CD4-positive, CD25-positive, alpha-beta regulatory T cell (primary cell): ENCODE measurements around the gene SLC5A3. TPM values are rescaled to one million over a fixed set of nuclear protein-coding genes. Genes with fewer than 3 reads are reported as not detected.
A peak's percentile ranks its signal among the peaks of the same experiment; 100 is the strongest.

Experiments
- ATAC-seq, 2 donors: fragments of 150-1000 bp; cut with Tn5 transposase; one replicate each; pipeline ENCODE4 v1.10.0; 2021; ENCODE audit warnings: low read depth in 2 of 2, moderate number of reproducible peaks in 2 of 2, moderate library complexity in 1 of 2
- DNase-seq, 3 donors: peaks; one replicate each; pipeline versions ENCODE4 v3.0.0 to v3.0.0-alpha.2; 2012 to 2022; ENCODE audit warnings: mixed read lengths in 1 of 3
- H3K27ac ChIP-seq: one replicate; pipeline ENCODE4 v1.7.0; 2013; ENCODE audit warnings: mild to moderate bottlenecking, low read length; ENCODE audit not compliant: insufficient read depth, poor library complexity, severe bottlenecking
- H3K27me3 ChIP-seq: one replicate; pipeline ENCODE4 v1.7.0; 2013; ENCODE audit warnings: low read length; ENCODE audit not compliant: control insufficient read depth, insufficient read depth
- H3K36me3 ChIP-seq: one replicate; pipeline ENCODE4 v1.7.0; 2013; ENCODE audit warnings: mild to moderate bottlenecking, low read length, moderate library complexity; ENCODE audit not compliant: control insufficient read depth, insufficient read depth
- H3K4me1 ChIP-seq: 2 replicates; pipeline ENCODE4 v1.7.0; 2013; ENCODE audit warnings: mild to moderate bottlenecking, low read length; ENCODE audit not compliant: insufficient read depth, control insufficient read depth, poor library complexity, severe bottlenecking
- H3K4me3 ChIP-seq: one replicate; pipeline ENCODE4 v1.7.0; 2013; ENCODE audit warnings: low read depth, mild to moderate bottlenecking, low read length, moderate library complexity
- H3K9me3 ChIP-seq, 2 experiments: 1 replicate in 1 of 2; 2 replicates in 1 of 2; pipeline ENCODE4 v1.7.0; 2013; ENCODE audit warnings: low read length in 2 of 2, mild to moderate bottlenecking in 1 of 2, moderate library complexity in 1 of 2; ENCODE audit not compliant: control insufficient read depth in 2 of 2
- H3K27ac Mint-ChIP-seq, 3 donors: one replicate each; pipeline ENCODE4 v1.8.0; 2020 to 2022; ENCODE audit warnings: mild to moderate bottlenecking in 3 of 3, mixed read lengths in 3 of 3, moderate library complexity in 2 of 3
- H3K27me3 Mint-ChIP-seq: one replicate; pipeline ENCODE4 v1.8.0; 2022; ENCODE audit warnings: mild to moderate bottlenecking, mixed read lengths
- H3K36me3 Mint-ChIP-seq: one replicate; pipeline ENCODE4 v1.8.0; 2020; ENCODE audit warnings: mixed read lengths
- H3K4me1 Mint-ChIP-seq, 4 donors: one replicate each; pipeline ENCODE4 v1.8.0; 2020 to 2022; ENCODE audit warnings: mixed read lengths in 4 of 4, mild to moderate bottlenecking in 1 of 4
- H3K4me3 Mint-ChIP-seq, 4 donors: one replicate each; pipeline ENCODE4 v1.8.0; 2020 to 2022; ENCODE audit warnings: mild to moderate bottlenecking in 4 of 4, mixed read lengths in 4 of 4, moderate library complexity in 3 of 4
- H3K9me3 Mint-ChIP-seq, 7 donors: one replicate each; pipeline ENCODE4 v1.8.0; 2020 to 2022; ENCODE audit warnings: mixed read lengths in 7 of 7, mild to moderate bottlenecking in 3 of 7, moderate library complexity in 2 of 7
- polyA plus RNA-seq, 4 donors: library from polyadenylated mRNA; unstranded; fragments of 300-500 nt; fragmentation: Illumina TruSeq; gene quantifications; one replicate each; pipeline ENCODE4 v1.2.3, GENCODE V29; 2021
- total RNA-seq: library from RNA; stranded (reverse); gene quantifications from one replicate; pipeline ENCODE4 v1.2.3, GENCODE V29; 2022

SLC5A3 gene
- total and polyA plus RNA-seq, 5 donors from 2014 or later: 1.0 to 13.7 (median 2.2) TPM

- DNase-seq (no peak), ATAC-seq (no peak)
- Histone ChIP-seq H3K9me3 (no peaks in the 10 kb centered on the region), H3K27me3 (no peaks in the 10 kb centered on the region), H3K36me3 (no peaks in the 10 kb centered on the region), H3K27ac (no peak overlapping the region), H3K4me1 (peaks cover 6% of the 10 kb centered on the region), H3K4me3 (no peak overlapping the region)
- Mint-ChIP-seq H3K27me3 (no peaks in the 10 kb centered on the region), H3K27ac (no peak overlapping the region), H3K36me3 (peaks cover 5% of the 10 kb centered on the region), H3K4me3 (no peak overlapping the region), H3K4me1 (peaks cover 4 to 24% (median 18%) of the 10 kb centered on the region in 4 donors), H3K9me3 (peaks cover 0 to 3% (median 0%) of the 10 kb centered on the region in 7 donors)
These were observed 38.9 kb upstream of the SLC5A3 start for GRCh38 chr21:34034369-34035014.

GRCh38 chr21:34035619-34036354 lies 37.6 kb upstream of the SLC5A3 start:
- Histone ChIP-seq H3K9me3 (no peaks in the 10 kb centered on the region), H3K4me3 (no peak overlapping the region), H3K27ac (no peak overlapping the region), H3K27me3 (no peaks in the 10 kb centered on the region), H3K4me1 (no peaks in the 10 kb centered on the region), H3K36me3 (no peaks in the 10 kb centered on the region)
- DNase-seq: no peak
- Mint-ChIP-seq H3K4me3 (no peak overlapping the region), H3K36me3 (peaks cover 5% of the 10 kb centered on the region), H3K4me1 (peaks cover 0 to 20% (median 13%) of the 10 kb centered on the region in 4 donors), H3K9me3 (peaks cover 0 to 3% (median 0%) of the 10 kb centered on the region in 7 donors), H3K27me3 (no peaks in the 10 kb centered on the region), H3K27ac (no peak overlapping the region)
- ATAC-seq: no peak

- Histone ChIP-seq H3K36me3 (no peaks in the 10 kb centered on the region), H3K27ac (no peak overlapping the region), H3K27me3 (no peaks in the 10 kb centered on the region), H3K4me3 (no peak overlapping the region), H3K9me3 (no peaks in the 10 kb centered on the region), H3K4me1 (no peaks in the 10 kb centered on the region)
- Mint-ChIP-seq H3K36me3 (peaks cover 5% of the 10 kb centered on the region), H3K27ac (no peak overlapping the region), H3K27me3 (no peaks in the 10 kb centered on the region), H3K4me3 (no peak overlapping the region), H3K4me1 (peaks cover 0 to 9% (median 5%) of the 10 kb centered on the region in 4 donors), H3K9me3 (peaks cover 0 to 3% (median 0%) of the 10 kb centered on the region in 7 donors)
- ATAC-seq (no peak), DNase-seq (no peak)
These were observed 36.2 kb upstream of the SLC5A3 start for GRCh38 chr21:34037009-34037795.

GRCh38 chr21:34039678-34040382 lies 33.5 kb upstream of the SLC5A3 start:
- no peaks in the 10 kb centered on the region for H3K27me3 ChIP-seq
- no peaks in the 10 kb centered on the region for H3K9me3 ChIP-seq
- H3K36me3 Mint-ChIP-seq: peaks cover 5% of the 10 kb centered on the region
- no peak overlapping the region for H3K27ac ChIP-seq
- H3K9me3 Mint-ChIP-seq: peaks cover 0 to 1% (median 0%) of the 10 kb centered on the region in 7 donors
- DNase-seq (no peak), ATAC-seq (no peak)
- no peak overlapping the region for H3K4me3 Mint-ChIP-seq
- H3K4me3 ChIP-seq: no peak overlapping the region
- peaks cover 8% of the 10 kb centered on the region for H3K27me3 Mint-ChIP-seq
- no peak overlapping the region for H3K27ac Mint-ChIP-seq
- peaks cover 0 to 3% (median 0%) of the 10 kb centered on the region in 4 donors for H3K4me1 Mint-ChIP-seq
- H3K36me3 ChIP-seq: no peaks in the 10 kb centered on the region
- no peaks in the 10 kb centered on the region for H3K4me1 ChIP-seq

GRCh38 chr21:34042735-34043134 lies 30.6 kb upstream of the SLC5A3 start:
- H3K36me3 Mint-ChIP-seq: no peaks in the 10 kb centered on the region
- H3K4me3 ChIP-seq: no peak overlapping the region
- H3K36me3 ChIP-seq: no peaks in the 10 kb centered on the region
- peaks cover 4 to 13% (median 8%) of the 10 kb centered on the region in 4 donors for H3K4me1 Mint-ChIP-seq
- no peak overlapping the region for H3K27ac ChIP-seq
- no peaks in the 10 kb centered on the region for H3K9me3 ChIP-seq
- H3K27me3 ChIP-seq: no peaks in the 10 kb centered on the region
- H3K27ac Mint-ChIP-seq: peak overlapping the region in 1 of 3 donors; percentile 15
- DNase-seq (no peak), ATAC-seq (no peak)
- H3K4me3 Mint-ChIP-seq: no peak overlapping the region
- no peaks in the 10 kb centered on the region for H3K9me3 Mint-ChIP-seq
- H3K27me3 Mint-ChIP-seq: peaks cover 8% of the 10 kb centered on the region
- H3K4me1 ChIP-seq: peaks cover 3% of the 10 kb centered on the region

- no peaks in the 10 kb centered on the region for H3K36me3 Mint-ChIP-seq
These were observed 30.0 kb upstream of the SLC5A3 start for GRCh38 chr21:34043333-34043732.

GRCh38 chr21:34046917-34047316 lies 26.5 kb upstream of the SLC5A3 start:
- DNase-seq (peak in 2 of 3 donors; percentile 9 to 20), ATAC-seq (no peak)
- no peak overlapping the region for H3K27ac ChIP-seq
- Mint-ChIP-seq H3K27me3 (peaks cover 8% of the 10 kb centered on the region), H3K36me3 (no peaks in the 10 kb centered on the region), H3K4me1 (peaks cover 4 to 16% (median 10%) of the 10 kb centered on the region in 4 donors), H3K27ac (peak overlapping the region in 1 of 3 donors; percentile 80), H3K4me3 (peak overlapping the region; percentile 13 to 80 (median 63)), H3K9me3 (no peaks in the 10 kb centered on the region)
- H3K27me3 ChIP-seq: no peaks in the 10 kb centered on the region
- peaks cover 3% of the 10 kb centered on the region for H3K4me1 ChIP-seq
- H3K36me3 ChIP-seq: no peaks in the 10 kb centered on the region
- H3K4me3 ChIP-seq: peak overlapping the region; percentile 77
- no peaks in the 10 kb centered on the region for H3K9me3 ChIP-seq

More at GRCh38 chr21:34043333-34043732, 30.0 kb upstream of the SLC5A3 start:
- DNase-seq (no peak), ATAC-seq (no peak)
- H3K9me3 ChIP-seq: no peaks in the 10 kb centered on the region
- no peak overlapping the region for H3K4me3 ChIP-seq
- no peak overlapping the region for H3K27ac ChIP-seq
- Mint-ChIP-seq H3K4me1 (peaks cover 4 to 13% (median 8%) of the 10 kb centered on the region in 4 donors), H3K27ac (no peak overlapping the region), H3K4me3 (no peak overlapping the region), H3K27me3 (peaks cover 8% of the 10 kb centered on the region), H3K9me3 (no peaks in the 10 kb centered on the region)
- H3K27me3 ChIP-seq: no peaks in the 10 kb centered on the region
- H3K4me1 ChIP-seq: peaks cover 3% of the 10 kb centered on the region
- no peaks in the 10 kb centered on the region for H3K36me3 ChIP-seq
